Stimulated activated CD4-positive, alpha-beta T cell treated with anti-CD3 and anti-CD28 coated beads, TNF-alpha, amount 100 ng/mL, for 24 hours (primary cell): ENCODE measurements around the gene FRMD4B.

Source experiments
- DNase-seq, 3 experiments: peaks; one replicate each; pipeline ENCODE4 v3.0.0-alpha.2; 2020; ENCODE audit warnings: low read depth in 3 of 3

Gene FRMD4B

GRCh38 chr3:69405067-69405466, 19.2 kb upstream of the FRMD4B start:
- DNase-seq, result no peak

- no peak for DNase-seq
Measured at GRCh38 chr3:69403454-69403853, 17.6 kb upstream of the FRMD4B start.

- DNase-seq, result no peak
Measured at GRCh38 chr3:69400683-69401082, 14.8 kb upstream of the FRMD4B start.

GRCh38 chr3:69392850-69393249, 7.0 kb upstream of the FRMD4B start:
- DNase-seq, result no peak

- DNase-seq, result no peak
Measured at GRCh38 chr3:69392415-69392814, 6.5 kb upstream of the FRMD4B start.

GRCh38 chr3:69391554-69391953, 5.7 kb upstream of the FRMD4B start:
- DNase-seq, result no peak

- DNase-seq, result no peak
Measured at GRCh38 chr3:69390771-69391170, 4.9 kb upstream of the FRMD4B start.

GRCh38 chr3:69389520-69390248, 3.8 kb upstream of the FRMD4B start:
- no peak for DNase-seq

- no peak for DNase-seq
Measured at GRCh38 chr3:69388241-69388640, 2.4 kb upstream of the FRMD4B start.

GRCh38 chr3:69386556-69387385, 883 bp upstream of the FRMD4B start:
- no peak for DNase-seq

- no peak for DNase-seq
Measured at GRCh38 chr3:69385123-69385722, 665 bp downstream of the FRMD4B start.

- no peak for DNase-seq
Measured at GRCh38 chr3:69384326-69384725, 1.6 kb downstream of the FRMD4B start.

- DNase-seq, result no peak
Measured at GRCh38 chr3:69379661-69380060, 6.2 kb downstream of the FRMD4B start.

- no peak for DNase-seq
Measured at GRCh38 chr3:69378112-69378802, 7.6 kb downstream of the FRMD4B start.

GRCh38 chr3:69377262-69377661, 8.6 kb downstream of the FRMD4B start:
- DNase-seq, result no peak

GRCh38 chr3:69376731-69377130, 9.2 kb downstream of the FRMD4B start:
- no peak for DNase-seq

- DNase-seq, result no peak
Measured at GRCh38 chr3:69371816-69372215, 14.1 kb downstream of the FRMD4B start.

- DNase-seq, result no peak
Measured at GRCh38 chr3:69370901-69371301, 15.0 kb downstream of the FRMD4B start.

GRCh38 chr3:69370156-69370883, 15.6 kb downstream of the FRMD4B start:
- DNase-seq, result no peak

- DNase-seq, result no peak
Measured at GRCh38 chr3:69368129-69368741, 17.7 kb downstream of the FRMD4B start.

- no peak for DNase-seq
Measured at GRCh38 chr3:69367586-69367985, 18.3 kb downstream of the FRMD4B start.
